ENCODE results near the gene MGAT5. TPM values are rescaled to one million over a fixed set of nuclear protein-coding genes. Genes with fewer than 3 reads are reported as not detected.

MGAT5 gene
- total RNA-seq, 3 donors from 2014 or later (not counting 1 experiment from before 2014, with no cell fraction given), result 39.7 to 58.2 (median 57.0) TPM

DNA sequence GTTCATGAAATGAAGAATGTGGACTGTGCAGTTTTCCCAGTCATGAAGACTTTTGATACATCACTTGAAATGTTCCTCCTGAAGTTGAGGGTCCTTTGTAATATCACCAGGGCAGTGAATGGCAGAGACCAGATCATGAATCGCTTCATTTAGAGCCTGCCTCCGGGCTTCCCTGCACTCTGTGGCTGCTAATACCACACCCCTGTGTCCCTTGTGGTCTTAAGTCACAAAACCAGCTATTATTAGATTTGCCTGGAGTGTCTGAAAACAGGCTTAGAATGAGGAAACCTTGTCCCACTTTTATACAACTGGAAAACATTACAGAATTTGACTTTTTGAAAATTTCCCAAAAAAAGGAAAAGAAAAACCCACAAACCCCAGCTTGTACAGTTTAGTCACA lies 147.9 kb downstream of the MGAT5 start:
- WGBS (ENCODE audit: insufficient coverage), result 23% methylated on average over 2 of the region's 2 CpGs
- intact Hi-C loops (cut with micrococcal nuclease), result no loop called here
- Histone ChIP-seq H3K36me3 (ENCODE audit: control insufficient read depth, insufficient read depth, low read length) (peaks cover 9% of the 10 kb centered on the region), H3K9me3 (ENCODE audit: control insufficient read depth, insufficient read depth, low read length) (no peaks in the 10 kb centered on the region), H3K4me3 (ENCODE audit: low read length) (no peak overlapping the region), H3K27ac (ENCODE audit: low read length) (no peak overlapping the region), H3K27me3 (ENCODE audit: control insufficient read depth, insufficient read depth, low read length) (no peaks in the 10 kb centered on the region), H3K4me1 (ENCODE audit: control insufficient read depth, insufficient read depth, low read length) (peaks cover 6% of the 10 kb centered on the region)
- peaks cover 6% of the 10 kb centered on the region for H3K36me3 Mint-ChIP-seq
- DNase-seq (no peak), ATAC-seq (no peak)
- peaks cover 12 to 13% of the 10 kb centered on the region in 2 donors for H3K4me1 Mint-ChIP-seq
- no peaks in the 10 kb centered on the region for H3K9me3 Mint-ChIP-seq
- TF ChIP-seq, protein P1, sequence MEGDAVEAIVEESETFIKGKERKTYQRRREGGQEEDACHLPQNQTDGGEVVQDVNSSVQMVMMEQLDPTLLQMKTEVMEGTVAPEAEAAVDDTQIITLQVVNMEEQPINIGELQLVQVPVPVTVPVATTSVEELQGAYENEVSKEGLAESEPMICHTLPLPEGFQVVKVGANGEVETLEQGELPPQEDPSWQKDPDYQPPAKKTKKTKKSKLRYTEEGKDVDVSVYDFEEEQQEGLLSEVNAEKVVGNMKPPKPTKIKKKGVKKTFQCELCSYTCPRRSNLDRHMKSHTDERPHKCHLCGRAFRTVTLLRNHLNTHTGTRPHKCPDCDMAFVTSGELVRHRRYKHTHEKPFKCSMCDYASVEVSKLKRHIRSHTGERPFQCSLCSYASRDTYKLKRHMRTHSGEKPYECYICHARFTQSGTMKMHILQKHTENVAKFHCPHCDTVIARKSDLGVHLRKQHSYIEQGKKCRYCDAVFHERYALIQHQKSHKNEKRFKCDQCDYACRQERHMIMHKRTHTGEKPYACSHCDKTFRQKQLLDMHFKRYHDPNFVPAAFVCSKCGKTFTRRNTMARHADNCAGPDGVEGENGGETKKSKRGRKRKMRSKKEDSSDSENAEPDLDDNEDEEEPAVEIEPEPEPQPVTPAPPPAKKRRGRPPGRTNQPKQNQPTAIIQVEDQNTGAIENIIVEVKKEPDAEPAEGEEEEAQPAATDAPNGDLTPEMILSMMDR (IDR thresholded peaks at IDR 0.05), result no peak
- H3K27me3 Mint-ChIP-seq (ENCODE audit: low read depth in 2 of 2), result no peaks in the 10 kb centered on the region
- no peak overlapping the region for H3K27ac Mint-ChIP-seq
- H3K4me3 Mint-ChIP-seq, result no peak overlapping the region

DNA sequence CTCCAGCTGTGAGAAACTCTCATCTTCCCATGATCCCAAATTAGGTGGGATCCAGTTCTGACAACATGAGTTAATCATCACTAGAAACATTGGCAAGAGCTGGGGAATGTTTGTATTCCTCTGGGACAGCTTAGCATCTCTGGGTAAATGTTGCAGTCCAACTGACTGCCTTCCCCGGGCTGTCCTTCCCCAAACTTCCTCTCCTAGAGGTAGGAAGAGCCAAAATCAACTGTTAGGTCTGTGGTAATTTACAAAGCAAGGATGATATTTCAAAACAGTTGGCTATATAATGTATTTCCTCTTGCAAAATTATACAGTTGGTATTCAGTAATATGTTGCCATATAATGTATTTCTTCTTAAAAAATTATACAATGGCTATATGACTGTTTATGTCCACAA lies 148.5 kb downstream of the MGAT5 start:
- no peaks in the 10 kb centered on the region for H3K9me3 Mint-ChIP-seq
- Histone ChIP-seq H3K9me3 (ENCODE audit: control insufficient read depth, insufficient read depth, low read length) (no peaks in the 10 kb centered on the region), H3K36me3 (ENCODE audit: control insufficient read depth, insufficient read depth, low read length) (peaks cover 11% of the 10 kb centered on the region), H3K27ac (ENCODE audit: low read length) (no peak overlapping the region), H3K27me3 (ENCODE audit: control insufficient read depth, insufficient read depth, low read length) (no peaks in the 10 kb centered on the region), H3K4me1 (ENCODE audit: control insufficient read depth, insufficient read depth, low read length) (peaks cover 6% of the 10 kb centered on the region), H3K4me3 (ENCODE audit: low read length) (no peak overlapping the region)
- no peak for ATAC-seq
- no peak for DNase-seq
- TF ChIP-seq, protein P1 (IDR thresholded peaks at IDR 0.05), result no peak
- H3K36me3 Mint-ChIP-seq, result peaks cover 6% of the 10 kb centered on the region
- intact Hi-C loops (cut with micrococcal nuclease), result no loop called here
- WGBS (ENCODE audit: insufficient coverage), result no CpG with 5 or more reads among the region's 1 CpG
- no peak overlapping the region for H3K4me3 Mint-ChIP-seq
- peaks cover 12 to 13% of the 10 kb centered on the region in 2 donors for H3K4me1 Mint-ChIP-seq
- no peaks in the 10 kb centered on the region for H3K27me3 Mint-ChIP-seq (ENCODE audit: low read depth in 2 of 2)
- H3K27ac Mint-ChIP-seq, result no peak overlapping the region

DNA sequence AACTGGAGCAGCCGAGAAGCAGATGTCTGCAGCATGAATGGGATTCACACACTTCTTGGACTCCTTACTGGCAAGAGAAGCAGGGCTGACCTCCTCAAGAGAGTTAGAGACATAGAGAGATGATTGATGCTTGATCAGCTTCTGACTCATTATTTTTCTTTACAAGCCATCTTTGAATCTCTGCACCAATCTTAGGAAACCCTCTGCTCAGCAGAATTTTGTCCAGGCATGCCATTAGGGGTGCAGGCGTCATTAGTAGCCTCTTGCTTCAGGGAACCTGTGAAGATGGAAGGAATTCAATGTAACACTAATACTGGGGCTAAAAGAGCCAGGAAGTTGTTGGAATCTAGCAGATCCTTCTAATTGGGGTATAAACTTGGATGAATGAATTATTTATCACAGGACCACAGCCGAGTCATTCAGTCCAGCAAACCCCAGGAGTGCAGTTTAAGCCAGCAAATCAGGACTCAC lies 151.8 kb downstream of the MGAT5 start:
- Histone ChIP-seq H3K4me1 (ENCODE audit: control insufficient read depth, insufficient read depth, low read length) (peaks cover 12% of the 10 kb centered on the region), H3K4me3 (ENCODE audit: low read length) (no peak overlapping the region), H3K27ac (ENCODE audit: low read length) (no peak overlapping the region), H3K9me3 (ENCODE audit: control insufficient read depth, insufficient read depth, low read length) (no peaks in the 10 kb centered on the region), H3K27me3 (ENCODE audit: control insufficient read depth, insufficient read depth, low read length) (no peaks in the 10 kb centered on the region), H3K36me3 (ENCODE audit: control insufficient read depth, insufficient read depth, low read length) (peaks cover 12% of the 10 kb centered on the region)
- WGBS (ENCODE audit: insufficient coverage), result 94% methylated on average over 3 of the region's 3 CpGs
- Mint-ChIP-seq H3K4me1 (peaks cover 40 to 42% of the 10 kb centered on the region in 2 donors), H3K36me3 (peaks cover 6% of the 10 kb centered on the region), H3K4me3 (no peak overlapping the region), H3K27me3 (ENCODE audit: low read depth in 2 of 2) (no peaks in the 10 kb centered on the region), H3K27ac (no peak overlapping the region), H3K9me3 (no peaks in the 10 kb centered on the region)
- intact Hi-C loops (cut with micrococcal nuclease), result no loop called here
- TF ChIP-seq, protein P1 (IDR thresholded peaks at IDR 0.05), result no peak
- no peak for DNase-seq
- no peak for ATAC-seq

DNA sequence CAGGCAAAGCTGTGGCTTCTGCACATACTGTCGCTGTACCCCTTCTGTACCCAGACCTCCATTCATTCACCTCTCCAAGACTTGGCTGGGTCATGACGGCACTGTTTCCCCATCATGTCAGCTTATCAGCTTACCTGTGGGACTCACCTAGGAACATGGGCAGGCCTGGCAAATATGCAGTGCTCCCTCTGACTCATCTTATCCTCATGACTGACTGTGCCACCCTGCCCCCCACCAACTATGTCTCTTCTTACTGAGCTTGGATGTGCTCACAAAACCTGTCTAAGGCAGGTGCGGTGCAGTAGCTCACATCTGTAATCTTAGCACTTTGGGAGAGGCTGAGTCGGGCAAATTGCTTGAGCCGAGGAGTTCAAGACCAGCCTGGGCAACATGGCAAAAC lies 152.4 kb downstream of the MGAT5 start:
- WGBS (ENCODE audit: insufficient coverage), result 96% methylated on average over 5 of the region's 5 CpGs
- H3K27ac Mint-ChIP-seq, result no peak overlapping the region

More for the DNA sequence above, 152.4 kb downstream of the MGAT5 start:
- no peaks in the 10 kb centered on the region for H3K27me3 ChIP-seq (ENCODE audit: control insufficient read depth, insufficient read depth, low read length)
- H3K9me3 ChIP-seq (ENCODE audit: control insufficient read depth, insufficient read depth, low read length), result no peaks in the 10 kb centered on the region
- Mint-ChIP-seq H3K4me3 (no peak overlapping the region), H3K9me3 (no peaks in the 10 kb centered on the region), H3K4me1 (peaks cover 42 to 45% of the 10 kb centered on the region in 2 donors), H3K36me3 (peaks cover 6% of the 10 kb centered on the region), H3K27me3 (ENCODE audit: low read depth in 2 of 2) (no peaks in the 10 kb centered on the region)
- peaks cover 12% of the 10 kb centered on the region for H3K36me3 ChIP-seq (ENCODE audit: control insufficient read depth, insufficient read depth, low read length)
- ATAC-seq (no peak), DNase-seq (no peak)
- intact Hi-C loops (cut with micrococcal nuclease), result no loop called here
- TF ChIP-seq, protein P1 (IDR thresholded peaks at IDR 0.05), result no peak
- H3K27ac ChIP-seq (ENCODE audit: low read length), result no peak overlapping the region
- H3K4me3 ChIP-seq (ENCODE audit: low read length), result no peak overlapping the region
- H3K4me1 ChIP-seq (ENCODE audit: control insufficient read depth, insufficient read depth, low read length), result peaks cover 17% of the 10 kb centered on the region
